HCT116 (cell line): ENCODE data around the gene CTSH. TPM values are rescaled to one million over a fixed set of nuclear protein-coding genes. Genes with fewer than 3 reads are reported as not detected.

Experiments used
- ATAC-seq: fragments of 200-7000 bp; cut with Tn5 transposase; 2 replicates; pipeline ENCODE4 v1.9.1; 2020; ENCODE audit warnings: mild to moderate bottlenecking, moderate library complexity
- BruUV-seq: library from RNA; stranded (reverse); fragments of 400-500 nt; replicated peaks from 2 replicates; lab custom pipeline; 2021; lab: Mats Ljungman, UMichigan
- CTCF ChIA-PET: fragments of 300-600 bp; sonication (Branson Sonifier 250); formaldehyde crosslinking; loops from one replicate; lab custom pipeline; 2021; ENCODE audit warnings: antibody characterized with exemption; lab: Charles Lee
- POLR2A ChIA-PET: fragments of 300-600, 350-600 bp; sonication (Branson Sonifier 250); formaldehyde crosslinking; loops from one replicate; lab custom pipeline; 2021; ENCODE audit warnings: antibody characterized with exemption; lab: Charles Lee
- RAD21 ChIA-PET, 2 experiments: fragments of 300-600 bp; sonication (Branson Sonifier 250); formaldehyde crosslinking; loops; one replicate each; lab custom pipeline; 2023; ENCODE audit warnings: low total read pairs in 2 of 2; ENCODE audit not compliant: uncharacterized antibody in 2 of 2, unreplicated experiment in 2 of 2, low non-redundant PET in 1 of 2; lab: Charles Lee
- DNase-seq: peaks from one replicate; pipeline ENCODE4 v3.0.0-alpha.2; 2010; ENCODE audit warnings: low read depth, low spot score
- H2AFZ ChIP-seq: fragments of 200-600 bp; shearing (Covaris generic), sonication (generic); 2 replicates; pipeline ENCODE4 v1.6.1; 2017; ENCODE audit warnings: low read depth, mixed run types, mixed read lengths, antibody characterized with exemption, low read length; ENCODE audit not compliant: poor library complexity, severe bottlenecking
- H3K27ac ChIP-seq: 2 replicates; pipeline ENCODE4 v1.5.1; 2012; ENCODE audit warnings: low read depth, low read length
- H3K27me3 ChIP-seq: fragments of 200-600 bp; sonication (generic); 2 replicates; pipeline ENCODE4 v1.6.1; 2016; ENCODE audit warnings: mixed run types, low read length, mixed read lengths; ENCODE audit not compliant: insufficient read depth
- H3K36me3 ChIP-seq, 2 experiments: fragments of 200-500 bp in 1 of 2; fragments of 200-600 bp in 1 of 2; sonication (Bioruptor generic) in 1 of 2; sonication (generic) in 1 of 2; 2 replicates each; pipeline versions ENCODE4 v1.5.1 to v1.6.1; 2014 to 2016; ENCODE audit warnings: low read length in 2 of 2, inconsistent platforms in 1 of 2, mixed read lengths in 1 of 2, mixed run types in 1 of 2; ENCODE audit not compliant: insufficient read depth in 2 of 2, control insufficient read depth in 1 of 2
- H3K4me1 ChIP-seq, 2 experiments: fragments of 200-600 bp in 1 of 2; sonication (generic) in 1 of 2; 2 replicates each; pipeline versions ENCODE4 v1.5.1 to v1.6.1; 2012 to 2017; ENCODE audit warnings: low read length in 2 of 2, inconsistent platforms in 1 of 2, mild to moderate bottlenecking in 1 of 2, mixed read lengths in 1 of 2, mixed run types in 1 of 2, moderate library complexity in 1 of 2; ENCODE audit not compliant: insufficient read depth in 2 of 2, control insufficient read depth in 1 of 2
- H3K4me2 ChIP-seq: fragments of 200-600 bp; sonication (generic); 2 replicates; pipeline ENCODE4 v1.6.1; 2017; ENCODE audit warnings: mixed run types, low read length, mixed read lengths
- H3K4me3 ChIP-seq, 2 experiments: fragments of 200-600 bp in 1 of 2; sonication (generic) in 1 of 2; replicated peaks in 1 of 2; 2 replicates each; pipeline ENCODE4 v1.5.1; 2011 to 2016; ENCODE audit warnings: low read length in 2 of 2, control low read depth in 1 of 2, low read depth in 1 of 2, mild to moderate bottlenecking in 1 of 2, mixed read lengths in 1 of 2, mixed run types in 1 of 2
- H3K79me2 ChIP-seq: fragments of 200-600 bp; sonication (generic); 2 replicates; pipeline ENCODE4 v1.6.1; 2017; ENCODE audit warnings: mild to moderate bottlenecking, mixed run types, low read length, moderate library complexity, mixed read lengths; ENCODE audit not compliant: insufficient read depth
- H3K9ac ChIP-seq: fragments of 200-600 bp; sonication (generic); 2 replicates; pipeline ENCODE4 v1.6.1; 2016; ENCODE audit warnings: low read length, mixed read lengths
- H3K9me2 ChIP-seq: fragments of 200-600 bp; sonication (generic), shearing (Covaris generic); 2 replicates; pipeline ENCODE4 v1.6.1; 2017; ENCODE audit warnings: mixed run types, mild to moderate bottlenecking, moderate library complexity; ENCODE audit not compliant: insufficient read depth
- H3K9me3 ChIP-seq, 2 experiments: fragments of 200-500 bp in 1 of 2; fragments of 200-600 bp in 1 of 2; sonication (Bioruptor generic) in 1 of 2; sonication (generic) in 1 of 2; 2 replicates each; pipeline ENCODE4 v1.6.1; 2014 to 2017; ENCODE audit warnings: low read length in 2 of 2, mixed read lengths in 2 of 2, inconsistent platforms in 1 of 2, low read depth in 1 of 2, mild to moderate bottlenecking in 1 of 2, mixed run types in 1 of 2, moderate library complexity in 1 of 2; ENCODE audit not compliant: control insufficient read depth in 1 of 2, insufficient read depth in 1 of 2
- H4K20me1 ChIP-seq: fragments of 200-600 bp; sonication (generic), shearing (Covaris generic); 2 replicates; pipeline ENCODE4 v1.6.1; 2017; ENCODE audit warnings: mixed run types, mild to moderate bottlenecking, moderate library complexity; ENCODE audit not compliant: insufficient read depth
- ATF3 ChIP-seq: IDR thresholded peaks from 2 replicates; pipeline ENCODE4 v1.6.1; 2012
- CBX3 ChIP-seq: IDR thresholded peaks from 2 replicates; pipeline ENCODE4 v1.6.1; 2012; ENCODE audit warnings: low read depth
- CEBPB ChIP-seq: IDR thresholded peaks from 2 replicates; pipeline ENCODE4 v1.6.1; 2012; ENCODE audit warnings: low read depth
- CTCF ChIP-seq, 3 experiments: fragments of 200-600 bp in 1 of 3; sonication (generic) in 1 of 3; IDR thresholded peaks in 2 of 3; conservative IDR thresholded peaks in 1 of 3; 2 replicates each; pipeline ENCODE4 v1.5.1; 2012 to 2017; ENCODE audit warnings: low read depth in 2 of 3, low read length in 2 of 3, antibody characterized with exemption in 1 of 3, borderline replicate concordance in 1 of 3, control low read depth in 1 of 3, mild to moderate bottlenecking in 1 of 3, mixed read lengths in 1 of 3, mixed run types in 1 of 3, moderate library complexity in 1 of 3; ENCODE audit not compliant: insufficient read depth in 1 of 3
- EGR1 ChIP-seq: IDR thresholded peaks from 2 replicates; pipeline ENCODE4 v1.6.1; 2012; ENCODE audit warnings: low read depth
- ELF1 ChIP-seq: IDR thresholded peaks from 2 replicates; pipeline ENCODE4 v1.6.1; 2012; ENCODE audit warnings: low read depth, borderline replicate concordance
- EZH2 ChIP-seq: fragments of 200-600 bp; sonication (generic); IDR thresholded peaks from 2 replicates; pipeline ENCODE4 v1.6.1; 2017; ENCODE audit warnings: antibody characterized with exemption, mixed run types
- EZH2phosphoT487 ChIP-seq: fragments of 200-600 bp; IDR thresholded peaks from 2 replicates; pipeline ENCODE4 v1.6.1; 2018; ENCODE audit warnings: antibody characterized with exemption, borderline replicate concordance
- FOSL1 ChIP-seq: IDR thresholded peaks from 2 replicates; pipeline ENCODE4 v1.6.1; 2012; ENCODE audit warnings: low read depth
- JUND ChIP-seq: IDR thresholded peaks from 2 replicates; pipeline ENCODE4 v1.6.1; 2012
- MAX ChIP-seq: IDR thresholded peaks from 2 replicates; pipeline ENCODE4 v1.6.1; 2012
- POLR2A ChIP-seq: IDR thresholded peaks from 2 replicates; pipeline ENCODE4 v1.7.0; 2011; ENCODE audit warnings: borderline replicate concordance; ENCODE audit not compliant: insufficient read depth, insufficient read length; ENCODE audit errors: extremely low read depth
- POLR2AphosphoS5 ChIP-seq: IDR thresholded peaks from 2 replicates; pipeline ENCODE4 v1.6.1; 2011; ENCODE audit warnings: mild to moderate bottlenecking, low read depth, low read length, moderate library complexity
- REST ChIP-seq: IDR thresholded peaks from 2 replicates; pipeline ENCODE4 v1.6.1; 2012; ENCODE audit warnings: low read depth
- SIN3A ChIP-seq: IDR thresholded peaks from 2 replicates; pipeline ENCODE4 v1.6.1; 2012; ENCODE audit warnings: low read depth
- SRF ChIP-seq: IDR thresholded peaks from 2 replicates; pipeline ENCODE4 v1.6.1; 2012; ENCODE audit warnings: low read depth
- ZBTB33 ChIP-seq: IDR thresholded peaks from 2 replicates; pipeline ENCODE4 v1.6.1; 2011; ENCODE audit warnings: mild to moderate bottlenecking, low read length, moderate library complexity; ENCODE audit not compliant: insufficient replicate concordance; ENCODE audit errors: extremely low read depth
- ZFX ChIP-seq: fragments of 450-650 bp; IDR thresholded peaks from 2 replicates; pipeline ENCODE4 v1.6.1; 2017
- intact Hi-C: fragments of 100-400 bp; cut with micrococcal nuclease; formaldehyde crosslinking; loops from 2 replicates; pipeline ENCODE4 v1.10.0; 2022
- total RNA-seq: library from RNA; stranded (reverse); gene quantifications from one replicate; pipeline ENCODE4 v1.2.1, GENCODE V29; 2021; ENCODE audit not compliant: unreplicated experiment

Gene CTSH
- total RNA-seq, 1 experiment from 2014 or later = 37.5 TPM

- intact Hi-C loops = no loop called here
- Histone ChIP-seq H3K4me3 (no peak overlapping the region), H3K9ac (peak overlapping the region; percentile 27), H3K36me3 (no peaks in the 10 kb centered on the region), H3K4me1 (peaks cover 12 to 20% of the 10 kb centered on the region in 2 experiments), H3K9me3 (no peaks in the 10 kb centered on the region), H3K4me2 (peak overlapping the region; percentile 47), H4K20me1 (no peaks in the 10 kb centered on the region), H3K27ac (peak overlapping the region; percentile 6; the same call in 1 of the 2 replicates), H3K9me2 (no peaks in the 10 kb centered on the region), H2AFZ (no peak overlapping the region), H3K27me3 (no peaks in the 10 kb centered on the region), H3K79me2 (no peaks in the 10 kb centered on the region)
- no peak for TF ChIP-seq EZH2phosphoT487
- TF ChIP-seq SIN3A = no peak
- no peak for TF ChIP-seq JUND
- TF ChIP-seq ZBTB33 = no peak
- TF ChIP-seq MAX = no peak
- TF ChIP-seq CBX3 = no peak; the same call in 1 of the 2 replicates
- TF ChIP-seq REST = no peak
- TF ChIP-seq POLR2AphosphoS5 = no peak
- TF ChIP-seq FOSL1 = no peak
- no peak for TF ChIP-seq ELF1
- TF ChIP-seq CEBPB = no peak
- TF ChIP-seq SRF = no peak
- no peak for TF ChIP-seq POLR2A
- TF ChIP-seq EGR1 = no peak
- no peak for TF ChIP-seq CTCF (IDR thresholded peaks at IDR 0.05 in 2 of 3, conservative IDR thresholded peaks at IDR 0.05 in 1 of 3; ENCODE audit: borderline replicate concordance in 1 of 3, insufficient read depth in 1 of 3, low read depth in 2 of 3, low read length in 2 of 3)
- TF ChIP-seq ZFX = no peak
- TF ChIP-seq ATF3 = no peak
- no peak for TF ChIP-seq EZH2
- no peak for ATAC-seq
- RAD21 ChIA-PET = no interaction called here
- POLR2A ChIA-PET = no interaction called here
- no TSS peak for BruUV-seq
- CTCF ChIA-PET = no interaction called here
- DNase-seq = no peak
Measured at GRCh38 chr15:78987556-78988360, 42.9 kb upstream of the CTSH start.
